ENCODE results near the gene DAGLA.

- TF ChIP-seq CTCF (IDR thresholded peaks at IDR 0.05) (no peak), MAX (CRISPR knock-in tag; IDR thresholded peaks at IDR 0.05) (no peak)
Observed at GRCh38 chr11:61642162-61642561, 38.0 kb upstream of the DAGLA start.

All from WTC11 (cell line).